Measurements from ENCODE around the gene UBE3D. TPM values are rescaled to one million over a fixed set of nuclear protein-coding genes. Genes with fewer than 3 reads are reported as not detected.

UBE3D gene
- total RNA-seq, 1 donor from 2014 or later, result 3.0 TPM

GRCh38 chr6:82843291-82843885 lies 222.3 kb downstream of the UBE3D start:
- intact Hi-C loops (cut with micrococcal nuclease), result no loop called here
- no peak for ATAC-seq
- no peak for DNase-seq

- intact Hi-C loops (cut with micrococcal nuclease), result no loop called here
- no peak for DNase-seq
- no peak for ATAC-seq
Observed at GRCh38 chr6:82842721-82843120, 222.9 kb downstream of the UBE3D start.

Other genes starting within 250 kb of the UBE3D start
- gene DOP1A, start 1.8 kb upstream of the UBE3D start, total RNA-seq, result 17.7 TPM
- gene PGM3, start 127.4 kb upstream of the UBE3D start, total RNA-seq, result 13.2 TPM
- gene RWDD2A, start 127.5 kb upstream of the UBE3D start, total RNA-seq, result 2.8 TPM